Tibial nerve (tissue), 4 donors: Measurements from ENCODE around the gene TAF4. TPM values are rescaled to one million over a fixed set of nuclear protein-coding genes. Genes with fewer than 3 reads are reported as not detected.

Source experiments
- DNase-seq, 2 donors: peaks; one replicate each; pipeline ENCODE4 v3.0.0-alpha.2; 2019; ENCODE audit warnings: low spot score in 2 of 2
- H3K27ac ChIP-seq, 4 donors: fragments of 200-600 bp; sonication (generic) in 3 of 4; one replicate each; pipeline ENCODE4 v1.5.1; 2017 to 2019; ENCODE audit warnings: mild to moderate bottlenecking in 1 of 4
- H3K27me3 ChIP-seq, 2 donors: fragments of 200-600 bp; sonication (generic) in 1 of 2; one replicate each; pipeline versions ENCODE4 v1.5.1 to v1.6.0; 2017 to 2019
- H3K36me3 ChIP-seq, 3 donors: fragments of 200-600 bp; sonication (generic); one replicate each; pipeline ENCODE4 v1.5.1; 2018 to 2019
- H3K4me1 ChIP-seq, 4 donors: fragments of 200-600 bp; sonication (generic) in 3 of 4; one replicate each; pipeline ENCODE4 v1.5.1; 2017 to 2019
- H3K4me3 ChIP-seq, 4 donors: fragments of 200-600 bp; sonication (generic) in 3 of 4; one replicate each; pipeline ENCODE4 v1.5.1; 2017 to 2019; ENCODE audit warnings: mild to moderate bottlenecking in 1 of 4, moderate library complexity in 1 of 4
- H3K9me3 ChIP-seq, 4 donors: fragments of 200-600 bp; sonication (generic) in 3 of 4; one replicate each; pipeline ENCODE4 v1.5.1; 2017 to 2019
- EP300 ChIP-seq, 2 donors: sonication (generic); formaldehyde crosslinking; IDR thresholded peaks; one replicate each; pipeline ENCODE4 v1.6.1; 2017; ENCODE audit warnings: antibody characterized with exemption in 2 of 2, mild to moderate bottlenecking in 1 of 2
- POLR2A ChIP-seq, 2 donors: fragments of 450-650 bp; IDR thresholded peaks; one replicate each; pipeline ENCODE4 v1.6.1; 2017; ENCODE audit warnings: antibody characterized with exemption in 2 of 2, mild to moderate bottlenecking in 2 of 2, moderate library complexity in 2 of 2
- WGBS, 2 donors: methylation state at CpG; one replicate each; pipeline ENCODE4 v1.1.5; 2018; 5-methylcytosine and 5-hydroxymethylcytosine counted together
- total RNA-seq, 4 donors: library from RNA; depleted of rRNA; stranded (reverse); fragments of >200 nt; gene quantifications; one replicate each; pipeline ENCODE4 v1.1.0, GENCODE V29; 2016
- TF ChIP-seq, protein P1 (sequence below), 5 experiments: fragments of 200-600 bp in 3 of 5; fragments of 450-650 bp in 2 of 5; sonication (generic) in 3 of 5; IDR thresholded peaks; one replicate each; pipeline ENCODE4 v1.5.1; 2016 to 2019; ENCODE audit warnings: antibody characterized with exemption in 5 of 5, mild to moderate bottlenecking in 3 of 5, moderate library complexity in 2 of 5

Gene TAF4
- total RNA-seq, 4 donors from 2014 or later = 11.2 to 50.4 (median 14.8) TPM

DNA sequence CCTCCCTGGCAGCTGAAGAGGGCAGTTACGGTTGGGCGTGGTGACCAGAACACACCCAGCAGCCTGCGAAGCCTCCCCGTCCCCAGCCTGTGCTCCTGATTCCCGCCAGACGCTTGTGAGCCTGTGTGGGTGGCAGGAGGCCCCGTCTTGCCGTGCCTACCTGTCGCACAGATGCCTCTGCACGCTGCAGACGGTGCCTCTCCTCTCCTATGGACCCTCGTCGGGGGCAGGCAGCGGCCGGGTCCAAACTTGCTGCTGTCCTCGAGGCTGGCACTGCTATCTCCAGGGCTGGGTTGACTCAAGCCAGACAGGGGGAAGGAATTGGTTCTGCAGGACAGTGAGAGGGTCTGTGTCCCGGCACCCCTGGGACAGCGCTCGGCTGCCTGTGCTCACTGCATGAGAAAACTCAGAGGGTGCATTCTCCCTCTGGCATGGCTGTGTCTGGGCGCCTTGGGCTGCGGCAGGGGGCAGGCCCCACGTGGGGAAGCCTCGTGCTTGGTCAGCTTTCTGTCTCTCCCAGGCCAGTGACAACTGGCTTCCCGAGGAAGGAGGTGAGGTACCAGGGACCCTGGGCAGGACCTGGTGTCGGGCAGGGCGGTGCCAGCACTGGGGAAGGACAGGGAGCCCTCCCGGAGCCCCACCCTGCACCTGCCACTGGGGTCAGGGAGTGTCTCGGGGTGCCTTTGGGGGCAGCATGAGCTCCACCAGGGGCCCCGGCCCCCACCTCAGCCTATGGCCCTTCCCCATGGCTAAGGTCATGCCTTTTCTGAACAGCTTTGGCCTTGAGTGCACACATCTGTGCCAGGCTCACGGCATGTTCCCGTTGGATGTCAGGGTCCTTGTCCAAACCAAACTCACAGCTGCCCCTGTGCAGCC is 127.5 kb downstream of the TAF4 start:
- DNase-seq = peak in 1 of 2 donors; percentile 8
- H3K4me3 ChIP-seq = no peak overlapping the region
- H3K36me3 ChIP-seq = no peaks in the 10 kb centered on the region
- WGBS, 2 donors = 83 to 94% methylated on average over 10 to 17 of the region's 31 CpGs
- no peak overlapping the region for H3K27ac ChIP-seq
- H3K9me3 ChIP-seq = no peaks in the 10 kb centered on the region
- TF ChIP-seq EP300 (IDR thresholded peaks at IDR 0.05) (no peak), POLR2A (IDR thresholded peaks at IDR 0.05) (no peak)
- TF ChIP-seq, protein P1, sequence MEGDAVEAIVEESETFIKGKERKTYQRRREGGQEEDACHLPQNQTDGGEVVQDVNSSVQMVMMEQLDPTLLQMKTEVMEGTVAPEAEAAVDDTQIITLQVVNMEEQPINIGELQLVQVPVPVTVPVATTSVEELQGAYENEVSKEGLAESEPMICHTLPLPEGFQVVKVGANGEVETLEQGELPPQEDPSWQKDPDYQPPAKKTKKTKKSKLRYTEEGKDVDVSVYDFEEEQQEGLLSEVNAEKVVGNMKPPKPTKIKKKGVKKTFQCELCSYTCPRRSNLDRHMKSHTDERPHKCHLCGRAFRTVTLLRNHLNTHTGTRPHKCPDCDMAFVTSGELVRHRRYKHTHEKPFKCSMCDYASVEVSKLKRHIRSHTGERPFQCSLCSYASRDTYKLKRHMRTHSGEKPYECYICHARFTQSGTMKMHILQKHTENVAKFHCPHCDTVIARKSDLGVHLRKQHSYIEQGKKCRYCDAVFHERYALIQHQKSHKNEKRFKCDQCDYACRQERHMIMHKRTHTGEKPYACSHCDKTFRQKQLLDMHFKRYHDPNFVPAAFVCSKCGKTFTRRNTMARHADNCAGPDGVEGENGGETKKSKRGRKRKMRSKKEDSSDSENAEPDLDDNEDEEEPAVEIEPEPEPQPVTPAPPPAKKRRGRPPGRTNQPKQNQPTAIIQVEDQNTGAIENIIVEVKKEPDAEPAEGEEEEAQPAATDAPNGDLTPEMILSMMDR (IDR thresholded peaks at IDR 0.05) = no peak
- H3K4me1 ChIP-seq = no peaks in the 10 kb centered on the region
- no peaks in the 10 kb centered on the region for H3K27me3 ChIP-seq

DNA sequence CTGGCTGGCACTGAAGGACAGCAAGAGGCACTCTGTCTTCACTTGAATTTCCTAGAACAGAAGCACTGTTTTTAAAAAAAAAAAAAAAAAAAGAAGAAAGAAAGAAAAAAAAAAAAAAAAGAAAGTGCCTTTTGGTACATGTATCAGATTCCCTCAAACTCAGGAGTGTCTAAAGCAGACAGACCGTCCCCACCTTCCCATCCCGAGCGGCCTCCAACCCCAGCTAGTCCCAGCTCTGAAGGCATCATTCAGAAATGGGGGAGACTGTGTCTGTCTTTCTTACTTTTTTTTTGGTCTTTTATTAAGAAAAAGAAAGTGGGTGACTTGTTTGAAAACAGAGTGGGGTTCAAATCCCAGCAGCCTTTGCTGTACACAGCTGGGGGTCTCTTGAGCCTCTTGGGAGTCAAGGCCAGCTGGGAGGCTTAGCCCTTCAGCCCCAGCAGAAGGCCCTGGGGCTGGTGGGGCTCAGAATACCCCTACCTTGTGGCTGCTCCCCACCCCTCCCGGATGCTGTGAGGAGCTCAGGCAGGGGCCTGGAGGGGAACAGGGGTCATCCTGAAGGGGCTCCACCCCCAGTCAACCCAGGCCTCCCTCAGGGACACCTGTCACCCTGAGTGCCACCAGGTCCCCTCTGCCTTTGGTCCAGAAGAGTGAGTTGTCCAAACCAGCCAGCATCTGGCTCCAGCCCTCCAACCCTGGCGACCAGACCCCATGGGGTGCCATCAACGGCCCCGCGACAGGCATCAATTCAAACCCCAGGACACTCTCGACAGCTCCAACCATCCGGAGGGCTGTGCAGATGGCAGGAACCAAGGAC is 128.3 kb downstream of the TAF4 start:
- WGBS, 2 donors = 66 to 79% methylated on average over 9 of the region's 10 CpGs
- Histone ChIP-seq H3K9me3 (no peaks in the 10 kb centered on the region), H3K27me3 (no peaks in the 10 kb centered on the region), H3K36me3 (no peaks in the 10 kb centered on the region), H3K4me3 (no peak overlapping the region), H3K27ac (no peak overlapping the region), H3K4me1 (no peaks in the 10 kb centered on the region)
- peak in 1 of 2 donors; percentile 5 for DNase-seq
- TF ChIP-seq POLR2A (IDR thresholded peaks at IDR 0.05) (no peak), EP300 (IDR thresholded peaks at IDR 0.05) (no peak)
- TF ChIP-seq, protein P1 (IDR thresholded peaks at IDR 0.05) = no peak

DNA sequence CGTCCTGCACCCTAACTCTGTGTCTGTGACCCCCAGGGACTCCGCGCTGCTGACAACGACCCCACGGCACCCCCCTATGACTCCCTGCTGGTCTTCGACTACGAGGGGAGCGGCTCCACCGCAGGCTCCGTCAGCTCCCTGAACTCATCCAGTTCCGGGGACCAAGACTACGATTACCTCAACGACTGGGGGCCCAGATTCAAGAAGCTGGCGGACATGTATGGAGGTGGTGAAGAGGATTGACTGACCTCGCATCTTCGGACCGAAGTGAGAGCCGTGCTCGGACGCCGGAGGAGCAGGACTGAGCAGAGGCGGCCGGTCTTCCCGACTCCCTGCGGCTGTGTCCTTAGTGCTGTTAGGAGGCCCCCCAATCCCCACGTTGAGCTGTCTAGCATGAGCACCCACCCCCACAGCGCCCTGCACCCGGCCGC is 129.0 kb downstream of the TAF4 start:
- no peaks in the 10 kb centered on the region for H3K36me3 ChIP-seq
- WGBS, 2 donors = 84% methylated on average over 28 to 29 of the region's 29 CpGs
- H3K9me3 ChIP-seq = no peaks in the 10 kb centered on the region
- no peak overlapping the region for H3K27ac ChIP-seq
- TF ChIP-seq, protein P1 (IDR thresholded peaks at IDR 0.05) = no peak
- TF ChIP-seq EP300 (IDR thresholded peaks at IDR 0.05) (no peak), POLR2A (IDR thresholded peaks at IDR 0.05) (no peak)
- DNase-seq = peak in 1 of 2 donors; percentile 7
- no peaks in the 10 kb centered on the region for H3K27me3 ChIP-seq
- H3K4me3 ChIP-seq = no peak overlapping the region
- H3K4me1 ChIP-seq = no peaks in the 10 kb centered on the region

DNA sequence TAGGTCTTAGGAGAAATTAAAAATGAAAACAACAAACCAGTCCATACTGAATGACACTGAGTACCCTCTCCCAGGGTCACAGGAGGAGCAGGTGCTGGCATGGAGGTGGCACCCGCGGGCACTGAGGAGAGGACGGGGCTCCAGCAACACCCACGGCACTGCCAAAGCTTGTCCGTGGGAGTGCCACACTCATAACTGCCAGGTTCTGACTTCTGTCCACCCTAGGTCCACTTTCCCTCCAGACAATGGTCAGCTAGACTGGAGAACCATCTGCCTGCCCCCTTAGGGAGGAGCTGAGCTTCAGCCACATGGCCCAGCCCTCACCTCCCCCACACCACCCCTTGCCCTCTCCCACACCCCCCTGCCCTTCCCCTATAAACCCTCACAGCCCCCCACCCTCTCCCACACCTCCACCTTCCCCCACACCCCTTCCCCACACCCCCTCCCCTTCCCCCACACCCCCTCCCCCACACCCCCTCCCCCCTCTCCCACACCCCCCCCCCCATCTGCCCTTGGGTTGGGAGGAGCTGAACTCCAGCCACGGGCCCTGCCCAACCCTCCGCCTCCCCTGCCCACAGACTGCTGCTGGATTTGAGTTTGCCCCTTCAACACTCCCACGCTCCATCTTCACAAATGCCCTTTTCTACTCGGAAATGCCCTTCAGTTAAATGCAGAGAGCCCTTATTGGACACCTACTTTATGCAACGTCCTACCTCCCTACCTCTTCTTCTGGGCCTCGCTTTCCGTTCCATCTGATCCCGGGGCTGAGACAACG is 129.6 kb downstream of the TAF4 start:
- H3K36me3 ChIP-seq = no peaks in the 10 kb centered on the region
- no peak overlapping the region for H3K27ac ChIP-seq
- H3K9me3 ChIP-seq = no peaks in the 10 kb centered on the region
- WGBS, 2 donors = 70 to 75% methylated on average over 13 to 14 of the region's 14 CpGs
- TF ChIP-seq EP300 (IDR thresholded peaks at IDR 0.05) = no peak
- no peak for TF ChIP-seq POLR2A (IDR thresholded peaks at IDR 0.05)
- TF ChIP-seq, protein P1 (IDR thresholded peaks at IDR 0.05) = no peak
- H3K27me3 ChIP-seq = no peaks in the 10 kb centered on the region
- H3K4me3 ChIP-seq = no peak overlapping the region
- DNase-seq = peak in 1 of 2 donors; percentile 3
- H3K4me1 ChIP-seq = no peaks in the 10 kb centered on the region
